Measurements from ENCODE around the gene EIPR1. TPM values are rescaled to one million over a fixed set of nuclear protein-coding genes. Genes with fewer than 3 reads are reported as not detected.

EIPR1 gene
- polyA plus RNA-seq, 1 donor (not counting 4 experiments of a cell fraction or from before 2014, with no cell fraction given): 44.3 TPM

GRCh38 chr2:3177891-3178577, 199.6 kb downstream of the EIPR1 start:
- no peak for FAIRE-seq
- no peak overlapping the region for H3K27ac ChIP-seq (ENCODE audit: control insufficient read depth, insufficient read depth, low read length)
- H3K9me1 ChIP-seq (ENCODE audit: control insufficient read depth, extremely low read depth, insufficient read depth, low read length): no peaks in the 10 kb centered on the region
- H4K20me1 ChIP-seq (ENCODE audit: control insufficient read depth, extremely low read depth, insufficient read depth, low read length): no peaks in the 10 kb centered on the region
- no peak overlapping the region for H3K4me3 ChIP-seq (ENCODE audit: control insufficient read depth in 2 of 3, extremely low read depth in 1 of 3, insufficient read depth in 2 of 3, low read depth in 1 of 3, low read length in 3 of 3)
- dilution Hi-C loops (cut with MboI; ENCODE audit: extremely low pct_ligation_motif_present, low sequenced_read_pairs): no loop called here
- peaks cover 7% of the 10 kb centered on the region for H3K9me3 ChIP-seq (ENCODE audit: control insufficient read depth, low read depth, low read length)
- TF ChIP-seq EZH2 (IDR thresholded peaks at IDR 0.05; ENCODE audit: low read length): no peak
- TF ChIP-seq CTCF (optimal IDR thresholded peaks at IDR 0.05 in 1 of 3, IDR thresholded peaks at IDR 0.05 in 1 of 3, conservative IDR thresholded peaks at IDR 0.05 in 1 of 3; ENCODE audit: extremely low read depth in 1 of 3, insufficient read depth in 2 of 3, low read length in 3 of 3): no peak
- no peak overlapping the region for H3K9ac ChIP-seq (ENCODE audit: control insufficient read depth, extremely low read depth, insufficient read depth, low read length)
- peaks cover 1% of the 10 kb centered on the region for H3K4me1 ChIP-seq (ENCODE audit: control insufficient read depth, extremely low read depth, insufficient read depth, low read length)
- H2AFZ ChIP-seq (ENCODE audit: control insufficient read depth, low read length): no peak overlapping the region
- no peak for DNase-seq (ENCODE audit: low read depth, low spot score)
- H3K27me3 ChIP-seq (ENCODE audit: control insufficient read depth, extremely low read depth, insufficient read depth, low read length): no peaks in the 10 kb centered on the region
- peaks cover 0 to 2% of the 10 kb centered on the region in 2 experiments for H3K36me3 ChIP-seq (ENCODE audit: control insufficient read depth in 2 of 2, extremely low read depth in 1 of 2, insufficient read depth in 2 of 2, low read length in 2 of 2)
- H3K4me2 ChIP-seq (ENCODE audit: control insufficient read depth, extremely low read depth, insufficient read depth, low read depth, low read length): no peak overlapping the region
- peaks cover 2% of the 10 kb centered on the region for H3K79me2 ChIP-seq (ENCODE audit: control insufficient read depth, insufficient read depth, low read length)

- no peaks in the 10 kb centered on the region for H4K20me1 ChIP-seq (ENCODE audit: control insufficient read depth, extremely low read depth, insufficient read depth, low read length)
- H3K4me3 ChIP-seq (ENCODE audit: control insufficient read depth in 2 of 3, extremely low read depth in 1 of 3, insufficient read depth in 2 of 3, low read depth in 1 of 3, low read length in 3 of 3): no peak overlapping the region
- H3K4me2 ChIP-seq (ENCODE audit: control insufficient read depth, extremely low read depth, insufficient read depth, low read depth, low read length): no peak overlapping the region
- dilution Hi-C loops (cut with MboI; ENCODE audit: extremely low pct_ligation_motif_present, low sequenced_read_pairs): no loop called here
- peaks cover 2% of the 10 kb centered on the region for H3K79me2 ChIP-seq (ENCODE audit: control insufficient read depth, insufficient read depth, low read length)
- H3K27ac ChIP-seq (ENCODE audit: control insufficient read depth, insufficient read depth, low read length): no peak overlapping the region
- no peak overlapping the region for H2AFZ ChIP-seq (ENCODE audit: control insufficient read depth, low read length)
- FAIRE-seq: no peak
- H3K36me3 ChIP-seq (ENCODE audit: control insufficient read depth in 2 of 2, extremely low read depth in 1 of 2, insufficient read depth in 2 of 2, low read length in 2 of 2): peaks cover 0 to 2% of the 10 kb centered on the region in 2 experiments
- no peak for TF ChIP-seq CTCF (optimal IDR thresholded peaks at IDR 0.05 in 1 of 3, IDR thresholded peaks at IDR 0.05 in 1 of 3, conservative IDR thresholded peaks at IDR 0.05 in 1 of 3; ENCODE audit: extremely low read depth in 1 of 3, insufficient read depth in 2 of 3, low read length in 3 of 3)
- no peak for TF ChIP-seq EZH2 (IDR thresholded peaks at IDR 0.05; ENCODE audit: low read length)
- no peak for DNase-seq (ENCODE audit: low read depth, low spot score)
- H3K9me1 ChIP-seq (ENCODE audit: control insufficient read depth, extremely low read depth, insufficient read depth, low read length): no peaks in the 10 kb centered on the region
- no peak overlapping the region for H3K9ac ChIP-seq (ENCODE audit: control insufficient read depth, extremely low read depth, insufficient read depth, low read length)
- peaks cover 7% of the 10 kb centered on the region for H3K9me3 ChIP-seq (ENCODE audit: control insufficient read depth, low read depth, low read length)
- no peaks in the 10 kb centered on the region for H3K27me3 ChIP-seq (ENCODE audit: control insufficient read depth, extremely low read depth, insufficient read depth, low read length)
- H3K4me1 ChIP-seq (ENCODE audit: control insufficient read depth, extremely low read depth, insufficient read depth, low read length): peaks cover 13% of the 10 kb centered on the region
Observed at GRCh38 chr2:3176869-3177255, 200.8 kb downstream of the EIPR1 start.
